PFSK-1 (cell line): Measurements from ENCODE around the gene CAMSAP1.

Experiments used
- SIN3A ChIP-seq: IDR thresholded peaks from 2 replicates; pipeline ENCODE4 v1.6.1; 2012; ENCODE audit warnings: mild to moderate bottlenecking, low read length, moderate library complexity, borderline replicate concordance; ENCODE audit not compliant: insufficient read depth
- TAF1 ChIP-seq: IDR thresholded peaks from 2 replicates; pipeline ENCODE4 v1.6.1; 2012; ENCODE audit warnings: low read length, control low read depth, borderline replicate concordance; ENCODE audit not compliant: insufficient read depth
- TF ChIP-seq, protein P1 (sequence below), 2 experiments: IDR thresholded peaks; 2 replicates each; pipeline versions ENCODE4 v1.6.1 to v1.8.0; 2011 to 2012; ENCODE audit warnings: low read depth in 2 of 2, low read length in 2 of 2, control low read depth in 1 of 2, inconsistent platforms in 1 of 2, mild to moderate bottlenecking in 1 of 2, moderate library complexity in 1 of 2; ENCODE audit not compliant: insufficient read depth in 1 of 2

GRCh38 chr9:135761845-135762168, 145.5 kb downstream of the CAMSAP1 start:
- TF ChIP-seq SIN3A = no peak
- TF ChIP-seq, protein P1, sequence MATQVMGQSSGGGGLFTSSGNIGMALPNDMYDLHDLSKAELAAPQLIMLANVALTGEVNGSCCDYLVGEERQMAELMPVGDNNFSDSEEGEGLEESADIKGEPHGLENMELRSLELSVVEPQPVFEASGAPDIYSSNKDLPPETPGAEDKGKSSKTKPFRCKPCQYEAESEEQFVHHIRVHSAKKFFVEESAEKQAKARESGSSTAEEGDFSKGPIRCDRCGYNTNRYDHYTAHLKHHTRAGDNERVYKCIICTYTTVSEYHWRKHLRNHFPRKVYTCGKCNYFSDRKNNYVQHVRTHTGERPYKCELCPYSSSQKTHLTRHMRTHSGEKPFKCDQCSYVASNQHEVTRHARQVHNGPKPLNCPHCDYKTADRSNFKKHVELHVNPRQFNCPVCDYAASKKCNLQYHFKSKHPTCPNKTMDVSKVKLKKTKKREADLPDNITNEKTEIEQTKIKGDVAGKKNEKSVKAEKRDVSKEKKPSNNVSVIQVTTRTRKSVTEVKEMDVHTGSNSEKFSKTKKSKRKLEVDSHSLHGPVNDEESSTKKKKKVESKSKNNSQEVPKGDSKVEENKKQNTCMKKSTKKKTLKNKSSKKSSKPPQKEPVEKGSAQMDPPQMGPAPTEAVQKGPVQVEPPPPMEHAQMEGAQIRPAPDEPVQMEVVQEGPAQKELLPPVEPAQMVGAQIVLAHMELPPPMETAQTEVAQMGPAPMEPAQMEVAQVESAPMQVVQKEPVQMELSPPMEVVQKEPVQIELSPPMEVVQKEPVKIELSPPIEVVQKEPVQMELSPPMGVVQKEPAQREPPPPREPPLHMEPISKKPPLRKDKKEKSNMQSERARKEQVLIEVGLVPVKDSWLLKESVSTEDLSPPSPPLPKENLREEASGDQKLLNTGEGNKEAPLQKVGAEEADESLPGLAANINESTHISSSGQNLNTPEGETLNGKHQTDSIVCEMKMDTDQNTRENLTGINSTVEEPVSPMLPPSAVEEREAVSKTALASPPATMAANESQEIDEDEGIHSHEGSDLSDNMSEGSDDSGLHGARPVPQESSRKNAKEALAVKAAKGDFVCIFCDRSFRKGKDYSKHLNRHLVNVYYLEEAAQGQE (IDR thresholded peaks at IDR 0.05; ENCODE audit: insufficient read depth in 1 of 2, low read depth in 2 of 2, low read length in 2 of 2) = no peak
- TF ChIP-seq TAF1 = no peak
